Epithelial cell of proximal tubule (primary cell): ENCODE data around the gene PCSK5. TPM values are rescaled to one million over a fixed set of nuclear protein-coding genes. Genes with fewer than 3 reads are reported as not detected.
A peak's percentile ranks its signal among the peaks of the same experiment; 100 is the strongest.

Experiments
- DNase-seq: peaks from one replicate; pipeline ENCODE4 v3.0.0-alpha.2; 2011; ENCODE audit warnings: low read depth
- H3K4me3 ChIP-seq: 2 replicates; pipeline ENCODE4 v1.5.1; 2011; ENCODE audit warnings: low read depth, mild to moderate bottlenecking, low read length
- total RNA-seq: library from RNA; depleted of rRNA; stranded (reverse); fragments of >200 nt; gene quantifications from 2 replicates; pipeline ENCODE4 v1.2.3, GENCODE V29; 2015
- TF ChIP-seq, protein P1 (sequence below): conservative IDR thresholded peaks from 2 replicates; pipeline ENCODE4 v1.5.1; 2012; ENCODE audit warnings: low read depth, mild to moderate bottlenecking, low read length

Gene PCSK5
- total RNA-seq, 1 donor from 2014 or later: 23.2 TPM

DNA sequence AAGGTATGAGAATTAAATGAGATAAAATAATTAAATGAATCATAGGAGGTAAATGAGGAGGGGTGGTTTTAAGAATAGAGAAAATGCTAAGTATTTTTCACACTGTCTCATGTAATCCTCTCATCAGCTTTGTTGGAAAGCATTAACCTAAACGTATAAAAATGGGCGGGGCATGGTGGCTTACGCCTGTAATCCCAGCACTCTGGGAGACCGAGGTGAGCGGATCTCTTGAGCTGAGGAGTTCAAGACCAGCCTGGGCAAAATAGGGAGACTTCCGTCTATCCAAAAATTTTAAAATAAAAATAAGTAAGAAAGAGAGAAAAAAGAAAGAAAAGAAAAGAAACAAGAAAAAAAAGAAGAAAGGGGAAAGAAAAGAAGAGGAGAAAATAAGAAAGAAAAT is 505.7 kb downstream of the PCSK5 start:
- no peak overlapping the region for H3K4me3 ChIP-seq

DNA sequence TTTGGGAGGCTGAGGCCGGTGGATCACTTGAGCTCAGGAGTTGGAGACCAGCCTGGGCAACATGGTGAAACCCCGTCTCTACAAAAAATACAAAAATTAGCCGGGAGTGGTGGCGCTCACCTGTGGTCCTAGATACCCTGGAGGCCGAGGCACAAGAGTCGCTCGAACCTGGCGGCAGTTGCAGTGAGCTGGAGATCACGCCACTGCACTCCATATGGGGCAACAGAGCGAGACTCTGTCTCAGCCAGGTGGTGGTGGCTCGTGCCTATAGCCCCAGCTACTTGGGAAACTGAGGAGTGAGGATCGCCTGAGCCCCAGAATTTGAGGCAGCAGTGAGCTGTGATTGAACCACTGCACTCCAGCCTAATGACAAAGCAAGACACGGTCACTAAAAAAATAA is 506.1 kb downstream of the PCSK5 start:
- DNase-seq: no peak
- H3K4me3 ChIP-seq: no peak overlapping the region
- TF ChIP-seq, protein P1, sequence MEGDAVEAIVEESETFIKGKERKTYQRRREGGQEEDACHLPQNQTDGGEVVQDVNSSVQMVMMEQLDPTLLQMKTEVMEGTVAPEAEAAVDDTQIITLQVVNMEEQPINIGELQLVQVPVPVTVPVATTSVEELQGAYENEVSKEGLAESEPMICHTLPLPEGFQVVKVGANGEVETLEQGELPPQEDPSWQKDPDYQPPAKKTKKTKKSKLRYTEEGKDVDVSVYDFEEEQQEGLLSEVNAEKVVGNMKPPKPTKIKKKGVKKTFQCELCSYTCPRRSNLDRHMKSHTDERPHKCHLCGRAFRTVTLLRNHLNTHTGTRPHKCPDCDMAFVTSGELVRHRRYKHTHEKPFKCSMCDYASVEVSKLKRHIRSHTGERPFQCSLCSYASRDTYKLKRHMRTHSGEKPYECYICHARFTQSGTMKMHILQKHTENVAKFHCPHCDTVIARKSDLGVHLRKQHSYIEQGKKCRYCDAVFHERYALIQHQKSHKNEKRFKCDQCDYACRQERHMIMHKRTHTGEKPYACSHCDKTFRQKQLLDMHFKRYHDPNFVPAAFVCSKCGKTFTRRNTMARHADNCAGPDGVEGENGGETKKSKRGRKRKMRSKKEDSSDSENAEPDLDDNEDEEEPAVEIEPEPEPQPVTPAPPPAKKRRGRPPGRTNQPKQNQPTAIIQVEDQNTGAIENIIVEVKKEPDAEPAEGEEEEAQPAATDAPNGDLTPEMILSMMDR: no peak

More for the DNA sequence above, 505.7 kb downstream of the PCSK5 start:
- no peak for DNase-seq
- TF ChIP-seq, protein P1: no peak

DNA sequence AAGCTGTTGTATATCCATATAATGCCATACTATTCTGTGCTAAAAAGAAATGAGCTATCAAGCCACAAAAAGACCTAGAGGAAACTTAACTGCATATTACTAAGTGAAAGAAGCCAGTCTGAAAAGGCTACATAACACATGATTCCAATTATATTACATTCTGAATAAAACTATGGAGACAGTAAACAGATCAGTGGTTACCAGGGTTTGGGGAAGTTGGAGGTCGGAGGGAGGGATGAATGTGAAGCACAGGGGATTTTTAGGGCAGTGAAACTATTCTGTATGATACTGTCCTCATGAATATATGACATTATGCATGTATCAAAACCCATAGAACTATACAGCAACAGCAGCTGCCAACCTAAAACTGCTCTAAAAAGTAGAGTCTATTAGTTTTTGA is 509.4 kb downstream of the PCSK5 start:
- TF ChIP-seq, protein P1: no peak
- H3K4me3 ChIP-seq: no peak overlapping the region
- DNase-seq: no peak

DNA sequence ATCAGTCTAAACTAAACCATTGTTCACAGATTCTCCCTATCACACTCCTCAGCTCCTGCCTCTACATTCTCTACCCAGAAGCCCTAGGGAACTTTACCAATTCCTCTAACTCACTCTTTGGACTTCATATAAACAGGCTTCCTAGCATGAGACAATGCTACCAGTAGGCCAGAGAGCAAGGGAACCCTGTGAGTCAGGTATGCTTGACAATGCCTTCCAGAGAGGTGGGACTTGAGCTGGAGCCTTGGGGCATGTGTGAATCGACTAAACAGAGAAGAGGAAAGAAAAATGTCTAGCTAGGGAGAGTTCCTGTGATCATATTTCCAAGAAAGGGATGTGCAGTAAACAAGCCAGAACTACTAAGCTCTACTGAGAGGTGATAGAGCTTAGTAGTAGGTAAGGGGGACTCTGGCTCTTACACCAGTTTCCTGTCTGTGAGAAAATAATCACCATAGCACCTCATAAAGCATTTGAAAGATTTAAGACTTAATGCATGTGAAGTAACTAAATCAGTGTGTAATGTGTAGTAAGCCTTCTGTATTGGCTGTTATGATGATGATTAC is 510.1 kb downstream of the PCSK5 start:
- peak; percentile 33 for DNase-seq
- TF ChIP-seq, protein P1: no peak
- H3K4me3 ChIP-seq: no peak overlapping the region

DNA sequence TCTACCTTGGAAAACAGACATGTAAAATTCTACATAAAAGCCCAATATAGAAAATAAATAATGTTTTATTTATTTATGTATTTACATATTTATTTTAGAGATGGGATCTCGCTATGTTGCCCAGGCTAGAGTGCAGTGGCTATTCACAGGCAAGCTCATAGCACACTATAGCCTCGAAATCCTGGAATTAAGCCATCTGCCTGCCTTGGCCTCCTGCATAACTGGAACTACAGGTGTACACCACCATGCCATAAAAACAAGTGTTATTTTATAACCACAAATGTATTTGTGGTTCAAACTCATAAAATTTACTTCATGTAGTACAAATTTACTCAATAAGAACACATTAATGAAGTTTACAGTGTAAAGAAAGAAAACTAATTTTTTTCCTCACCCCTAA is 510.7 kb downstream of the PCSK5 start:
- TF ChIP-seq, protein P1: no peak
- DNase-seq: no peak
- no peak overlapping the region for H3K4me3 ChIP-seq

DNA sequence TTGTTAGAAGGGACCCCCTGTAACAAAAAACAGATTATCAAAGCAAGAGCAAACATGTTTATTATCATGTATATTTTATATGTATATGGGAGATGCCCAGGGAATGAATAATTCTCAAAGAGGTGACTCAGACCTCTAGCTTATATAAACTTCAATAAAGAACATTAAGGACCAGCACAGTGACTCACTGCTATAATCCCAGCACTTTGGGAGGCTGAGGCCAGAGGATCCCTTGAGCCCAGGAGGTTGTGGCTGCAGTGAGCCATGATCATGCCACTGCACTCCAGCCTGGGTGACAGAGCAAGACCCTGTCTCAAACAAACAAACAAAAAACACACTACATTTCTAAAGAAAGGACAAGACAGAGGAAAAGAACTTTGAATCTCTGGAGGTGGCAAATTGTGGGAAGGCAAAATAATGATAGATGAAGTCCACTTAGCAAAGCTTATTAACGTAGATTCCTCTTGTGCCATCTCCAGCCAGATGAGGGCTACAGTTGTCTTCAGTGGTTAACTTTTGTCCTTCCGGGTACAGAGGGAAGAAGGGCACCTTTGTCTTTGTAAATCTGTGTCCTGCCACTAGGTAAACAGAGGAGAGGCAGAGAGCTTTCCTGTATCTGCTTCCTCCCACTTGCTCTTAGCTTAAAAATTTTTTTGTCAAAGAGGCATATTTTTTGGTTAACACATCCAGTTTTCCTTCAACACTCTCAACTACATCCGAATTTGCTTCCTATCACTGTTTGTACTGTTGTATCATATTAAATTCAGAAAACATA is 511.3 kb downstream of the PCSK5 start:
- no peak overlapping the region for H3K4me3 ChIP-seq
- DNase-seq: no peak
- TF ChIP-seq, protein P1: no peak

DNA sequence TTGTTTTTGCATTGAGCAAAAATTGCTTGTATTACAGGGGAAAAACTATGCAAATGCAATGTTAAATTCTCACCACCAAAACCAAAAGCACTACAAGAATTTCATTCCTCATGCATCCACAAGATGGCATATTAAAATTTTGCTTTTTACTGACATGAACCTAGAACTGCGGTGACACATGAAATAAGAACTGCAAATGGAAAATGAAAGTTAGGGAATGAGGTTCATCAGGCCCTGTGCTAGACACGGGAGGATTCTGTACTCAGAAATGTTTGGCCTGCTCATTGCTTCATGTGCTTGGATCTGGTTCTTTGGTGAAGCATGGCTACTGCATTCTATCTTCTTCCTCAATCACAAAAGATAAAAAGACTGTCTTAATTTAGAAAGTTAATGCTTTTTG is 512.9 kb downstream of the PCSK5 start:
- no peak overlapping the region for H3K4me3 ChIP-seq
- TF ChIP-seq, protein P1: peak; percentile 53
- DNase-seq: peak; percentile 31
